ENCODE results near the gene DDX27. TPM values are rescaled to one million over a fixed set of nuclear protein-coding genes. Genes with fewer than 3 reads are reported as not detected.

Gene DDX27
- total and polyA plus RNA-seq, 2 of the 13 experiments (the other 11 are each of a cell fraction or from before 2014, with no cell fraction given): 42.6 to 72.8 TPM

- Histone ChIP-seq H2AFZ (ENCODE audit: low read length) (peak overlapping the region; percentile 83), H3K4me3 (replicated peaks in 1 of 3; ENCODE audit: insufficient read depth in 1 of 3, low read depth in 2 of 3, low read length in 3 of 3) (peak overlapping the region; percentile 81 to 87 (median 84)), H3K4me2 (ENCODE audit: low read depth, low read length) (peak overlapping the region; percentile 87), H3K27ac (ENCODE audit: extremely low read length, insufficient read depth, low read length) (peak overlapping the region; percentile 60), H3K9ac (ENCODE audit: insufficient read depth, low read depth, low read length) (peak overlapping the region; percentile 83), H4K20me1 (ENCODE audit: insufficient read depth, low read length) (no peaks in the 10 kb centered on the region), H3K27me3 (ENCODE audit: control insufficient read depth in 1 of 2, insufficient read depth in 2 of 2, low read length in 2 of 2) (no peaks in the 10 kb centered on the region; a peak in 1 of 5 replicates), H3K4me1 (ENCODE audit: insufficient read depth, low read length) (peaks cover 30% of the 10 kb centered on the region), H3K9me3 (ENCODE audit: low read length) (no peaks in the 10 kb centered on the region), H3K79me2 (ENCODE audit: insufficient read depth, low read length) (peaks cover 21% of the 10 kb centered on the region), H3K36me3 (replicated peaks in 1 of 2; ENCODE audit: control insufficient read depth in 1 of 2, insufficient read depth in 2 of 2, low read length in 2 of 2) (peaks cover 26 to 36% of the 10 kb centered on the region in 2 experiments)
- DNase-seq (ENCODE audit: low spot score) (no peak), ATAC-seq (peak; percentile 10), FAIRE-seq (no peak)
- CTCF ChIA-PET (ENCODE audit: low intra/inter-chr PET ratio, low total read pairs): interaction anchor here (3.9 kb wide), 1 partner anchor 85 kb away, joined by 70 read pairs; no protein-coding TSS in a partner anchor
- in situ Hi-C loops (cut with HindIII; ENCODE audit: extremely low pct_ligation_motif_present, low pct_unique_long_range_greater_than_20kb): loop anchor here (5.0 kb wide), 1 partner anchor 88 kb away; no protein-coding TSS in a partner anchor
- intact Hi-C loops (cut with micrococcal nuclease; ENCODE audit: unreplicated experiment): loop anchor here (1.0 to 5.0 kb wide), 2 partner anchors 38 to 174 kb away; partner anchors contain the start of gene CSE1L
- 65% methylated on average over 28 of the region's 28 CpGs for WGBS (ENCODE audit: low lambda C conversion rate)
- POLR2A ChIA-PET: interaction anchor here (0.8 to 1.3 kb wide), 2 partner anchors 19 to 30 kb away, joined by 3 read pairs; no protein-coding TSS in a partner anchor
- BruUV-seq (replicated peaks): no TSS peak
- TF ChIP-seq ZNF367 (CRISPR knock-in tag; IDR thresholded peaks at IDR 0.05; ENCODE audit: borderline replicate concordance) (no peak), KMT2B (CRISPR knock-in tag; IDR thresholded peaks at IDR 0.05) (no peak), NPAS2 (CRISPR knock-in tag; IDR thresholded peaks at IDR 0.05; ENCODE audit: borderline replicate concordance) (peak; percentile 65; the same call in 1 of the 2 replicates), ZNF10 (CRISPR knock-in tag; IDR thresholded peaks at IDR 0.05; ENCODE audit: borderline replicate concordance, low read depth) (no peak), RARA (CRISPR knock-in tag; IDR thresholded peaks at IDR 0.05) (no peak), TMF1 (CRISPR knock-in tag; IDR thresholded peaks at IDR 0.05; ENCODE audit: low read depth) (0 out of 2 replicates have a peak, but pooled peaks have one; percentile 2), ZNF350 (CRISPR knock-in tag; IDR thresholded peaks at IDR 0.05; ENCODE audit: borderline replicate concordance, low read depth) (no peak), TEAD2 (CRISPR knock-in tag; IDR thresholded peaks at IDR 0.05) (no peak), PRPF4 (IDR thresholded peaks at IDR 0.05; ENCODE audit: low read depth, low read length, poor library complexity, severe bottlenecking) (peak; percentile 58), HINFP (CRISPR knock-in tag; IDR thresholded peaks at IDR 0.05; ENCODE audit: low read depth) (no peak), PCBP2 (optimal IDR thresholded peaks at IDR 0.05; ENCODE audit: low read depth, low read length, poor library complexity, severe bottlenecking) (no peak), FLYWCH1 (CRISPR knock-in tag; IDR thresholded peaks at IDR 0.05) (no peak), ZBTB14 (CRISPR knock-in tag; IDR thresholded peaks at IDR 0.05) (no peak), CEBPG (CRISPR knock-in tag; IDR thresholded peaks at IDR 0.05) (no peak)
These were observed 962 bp downstream of the DDX27 start for GRCh38 chr20:49219924-49220831.
